Measurements from ENCODE around the gene CALML5. TPM values are rescaled to one million over a fixed set of nuclear protein-coding genes. Genes with fewer than 3 reads are reported as not detected.
A peak's percentile ranks its signal among the peaks of the same experiment; 100 is the strongest.

The CALML5 gene
- total RNA-seq, 1 donor from 2014 or later = not detected

DNA sequence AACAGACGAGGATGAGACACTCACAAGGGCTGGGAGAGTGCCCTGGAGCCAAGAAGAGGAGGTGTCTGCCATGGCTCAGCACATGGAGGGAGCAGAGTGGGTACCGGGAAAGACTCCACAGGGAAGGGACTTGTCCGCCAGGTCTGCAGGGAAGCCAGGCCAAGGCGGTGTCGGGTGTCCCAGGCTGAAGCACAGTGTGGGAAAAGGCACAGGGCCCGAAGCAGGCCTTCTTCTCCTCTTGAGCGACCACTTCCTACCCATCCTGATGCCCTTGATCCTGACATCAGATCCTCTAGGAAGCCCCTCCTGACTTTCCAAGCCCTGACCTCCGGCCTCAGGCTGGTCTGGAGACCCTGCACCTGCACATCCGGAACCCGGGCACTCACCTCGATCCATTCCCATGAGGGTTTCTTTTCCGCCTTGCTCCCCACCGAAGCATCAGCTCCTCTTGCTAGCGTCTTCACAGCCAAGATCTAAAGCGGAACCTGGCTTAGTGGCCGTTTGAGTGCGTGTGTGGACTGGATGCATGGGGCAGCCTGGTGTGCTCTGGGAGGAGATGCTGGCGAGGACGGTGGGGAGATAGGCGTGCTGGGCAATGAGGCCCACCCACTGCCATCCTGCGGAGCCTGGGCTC is 33.8 kb upstream of the CALML5 start:
- DNase-seq (ENCODE audit: low spot score) = no peak

DNA sequence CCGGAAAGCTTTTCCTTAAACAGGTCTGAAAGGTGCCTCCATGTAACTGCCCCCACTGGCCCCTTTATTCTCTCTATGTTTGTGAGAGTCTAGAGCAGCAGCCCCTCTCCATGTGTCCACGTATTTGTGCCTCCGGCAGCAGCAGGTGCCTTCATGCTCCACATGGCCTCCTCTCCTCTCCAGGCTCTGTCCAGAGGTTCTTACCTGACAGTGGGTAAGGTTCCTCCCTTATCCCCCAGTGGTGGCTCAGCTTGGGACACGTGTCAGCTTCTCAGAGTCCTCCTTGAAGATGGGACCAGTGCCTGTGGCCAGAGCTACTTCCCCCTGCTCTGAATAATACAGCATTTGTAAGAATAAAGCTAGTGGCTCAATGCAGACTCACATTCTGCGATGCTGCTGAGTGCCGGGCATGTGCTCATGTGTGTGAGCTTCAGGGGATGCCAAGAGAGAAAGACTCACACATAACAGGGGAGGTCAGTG is 33.3 kb upstream of the CALML5 start:
- DNase-seq (ENCODE audit: low spot score) = no peak

DNA sequence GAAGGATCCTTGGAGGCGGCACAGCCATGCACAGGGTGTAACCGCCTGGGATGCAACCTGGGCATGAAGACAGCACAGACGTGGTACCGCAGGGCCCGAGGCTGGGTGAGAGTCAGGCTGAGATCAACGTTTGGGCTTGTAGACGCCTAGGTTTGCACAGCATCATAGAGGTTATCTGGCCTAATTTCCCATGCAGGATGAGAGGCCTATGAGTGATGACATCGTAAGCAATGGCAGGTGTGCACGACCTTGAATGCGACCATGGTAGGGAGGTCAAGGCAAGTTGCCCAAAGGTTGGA is 32.9 kb upstream of the CALML5 start:
- no peak for DNase-seq (ENCODE audit: low spot score)

DNA sequence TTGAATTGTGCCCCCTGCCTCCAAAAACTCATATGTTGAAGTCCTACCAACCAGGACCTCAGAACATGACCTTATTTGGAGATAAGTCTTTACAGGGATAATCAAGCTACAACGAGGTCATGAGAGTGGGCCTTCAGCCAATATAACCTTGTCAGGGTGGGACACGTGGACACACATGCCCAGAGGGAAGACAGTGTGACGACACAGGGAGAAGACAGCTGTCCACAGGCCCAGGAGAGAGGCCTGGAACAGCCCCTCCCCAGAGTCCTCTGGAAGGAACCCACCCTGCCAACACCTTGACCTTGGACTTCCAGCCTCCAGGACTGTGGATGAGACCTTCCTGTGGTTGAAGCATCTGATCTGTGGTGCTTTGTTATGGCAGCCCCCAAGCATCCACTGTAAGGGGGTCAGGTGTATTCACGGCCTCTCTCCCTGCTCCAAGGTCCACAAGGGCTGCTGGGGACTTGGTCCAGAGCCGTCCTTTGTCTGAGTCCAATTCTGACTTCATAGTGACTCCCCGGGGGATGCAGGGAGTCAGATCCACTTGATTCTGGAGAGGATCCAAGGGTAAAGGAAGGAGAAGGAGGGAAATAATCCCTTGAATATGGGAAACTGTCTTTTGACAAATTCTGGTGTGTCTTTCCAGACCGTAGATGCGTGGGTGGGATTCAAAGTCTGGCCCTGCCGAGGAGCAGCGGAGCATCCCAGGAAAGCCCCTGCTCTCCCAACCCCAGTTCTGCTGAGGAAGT is 32.4 kb upstream of the CALML5 start:
- no peak for DNase-seq (ENCODE audit: low spot score)

DNA sequence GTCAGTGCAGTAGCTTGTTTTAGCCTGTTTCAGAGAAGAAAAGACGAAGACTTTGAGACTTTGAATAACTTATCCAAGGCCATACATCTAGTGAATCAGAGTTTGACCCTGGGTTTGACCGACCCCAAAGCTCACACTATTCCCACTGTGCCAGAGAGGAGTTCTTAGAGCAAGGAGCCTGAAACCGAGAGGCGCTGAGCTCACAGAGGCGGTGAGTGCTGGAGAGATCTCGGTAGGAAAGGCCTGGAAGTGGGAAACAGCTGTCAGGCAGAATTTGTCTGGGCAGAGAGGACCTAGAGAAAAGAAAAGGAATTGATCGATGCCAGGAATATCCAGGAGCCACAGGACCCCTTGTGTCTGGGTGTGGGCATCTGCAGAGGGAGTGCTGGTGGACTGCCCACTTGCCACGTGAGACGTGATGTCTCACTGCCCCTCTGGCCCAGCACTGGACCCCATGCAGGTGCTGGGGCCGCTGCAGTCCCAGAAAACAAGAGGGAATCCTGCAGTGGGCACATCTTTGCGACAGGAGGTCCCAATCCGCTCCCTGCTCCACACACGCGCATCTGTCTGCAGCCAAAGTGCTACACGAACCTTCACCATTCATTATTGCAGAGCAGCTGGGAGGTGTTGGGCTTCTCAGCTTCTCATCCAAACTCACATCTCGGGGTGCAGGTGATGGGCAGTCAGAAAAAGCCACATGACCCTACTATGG is 31.6 kb upstream of the CALML5 start:
- DNase-seq (ENCODE audit: low spot score) = no peak

DNA sequence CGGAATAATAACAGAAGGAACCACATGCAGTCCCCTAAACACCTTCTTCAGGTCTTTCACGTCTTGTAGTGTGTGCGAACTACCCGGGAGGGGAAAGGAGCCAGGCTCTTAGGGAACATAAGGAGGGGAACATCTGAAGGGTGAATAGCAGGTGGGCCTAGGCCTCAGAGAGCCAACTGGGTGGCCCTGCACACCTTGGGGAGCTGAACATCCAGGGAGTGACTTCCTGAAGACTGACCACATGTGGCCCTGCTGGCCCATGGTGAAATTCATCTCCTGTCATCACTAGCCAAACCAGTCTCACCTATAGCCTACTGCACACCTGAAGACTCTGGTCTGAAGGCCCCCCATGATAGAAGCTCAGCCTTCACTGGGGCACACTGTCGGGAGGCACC is 31.0 kb upstream of the CALML5 start:
- no peak for DNase-seq (ENCODE audit: low spot score)

DNA sequence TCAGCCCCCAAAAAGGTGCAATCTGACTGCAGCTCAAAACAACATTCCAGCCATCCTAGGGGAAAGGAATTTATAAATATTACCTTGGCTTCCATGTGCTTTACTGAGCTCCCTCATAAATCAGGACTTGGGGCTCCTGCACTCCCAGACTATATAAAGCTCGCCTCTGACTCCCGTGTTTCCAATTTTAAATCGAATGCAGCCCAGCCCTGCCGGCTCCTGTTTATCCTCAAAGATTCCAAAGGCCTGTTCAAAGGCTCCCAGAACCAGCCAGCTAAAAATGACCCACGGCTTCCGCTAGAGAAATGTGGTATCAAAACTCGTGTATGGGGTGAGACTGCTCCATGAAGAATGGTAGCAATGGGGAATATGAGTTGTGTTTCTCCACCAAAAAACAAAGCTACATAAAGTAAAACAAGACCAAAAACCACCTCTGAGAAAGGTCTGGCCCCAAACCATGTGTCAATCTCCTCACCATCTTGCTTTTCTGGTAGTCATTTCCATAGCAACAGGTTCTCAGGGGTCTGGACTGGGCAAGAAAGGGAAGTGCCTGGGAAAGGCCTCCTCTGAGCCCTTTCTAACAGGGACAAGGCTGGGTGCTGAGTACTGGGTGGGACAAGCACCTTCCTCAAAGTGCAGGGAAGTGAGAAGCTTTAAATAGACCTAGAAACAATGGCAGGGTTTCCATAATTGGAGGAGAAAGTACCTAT is 30.5 kb upstream of the CALML5 start:
- no peak for DNase-seq (ENCODE audit: low spot score)

DNA sequence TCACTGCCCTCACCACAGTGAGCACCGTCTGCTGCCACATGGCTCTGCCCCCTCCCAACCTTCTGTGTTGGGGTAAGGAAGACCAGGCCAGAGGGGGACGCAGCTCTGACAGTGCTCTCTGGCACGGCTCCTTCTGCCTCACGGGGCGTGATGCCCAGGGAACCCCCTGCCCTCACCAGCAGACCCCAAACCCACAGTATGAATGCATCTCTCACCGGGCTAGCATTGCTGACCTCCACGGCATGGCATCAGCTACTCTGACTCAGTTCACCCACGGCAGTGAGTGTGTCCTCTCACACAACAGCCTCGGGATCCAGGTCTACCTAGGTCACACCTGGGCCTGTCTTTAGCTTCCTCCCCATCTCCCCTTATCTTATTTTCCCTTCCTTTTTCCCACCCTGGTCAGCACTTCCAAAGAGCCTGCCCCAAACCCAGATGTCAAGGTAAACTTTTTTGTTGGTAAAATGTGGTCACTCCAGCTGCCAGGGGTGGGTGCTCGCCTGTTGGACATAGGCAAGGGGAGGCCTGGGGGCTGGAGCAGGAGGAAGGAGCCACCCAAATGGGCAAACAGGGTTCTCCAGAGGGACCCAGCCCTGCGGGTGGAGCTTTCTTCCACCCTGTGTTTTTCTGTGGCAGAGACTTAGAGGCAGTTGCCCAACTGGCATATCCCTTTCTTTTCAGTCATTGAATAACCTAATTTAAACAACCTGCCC is 29.8 kb upstream of the CALML5 start:
- DNase-seq (ENCODE audit: low spot score) = no peak

DNA sequence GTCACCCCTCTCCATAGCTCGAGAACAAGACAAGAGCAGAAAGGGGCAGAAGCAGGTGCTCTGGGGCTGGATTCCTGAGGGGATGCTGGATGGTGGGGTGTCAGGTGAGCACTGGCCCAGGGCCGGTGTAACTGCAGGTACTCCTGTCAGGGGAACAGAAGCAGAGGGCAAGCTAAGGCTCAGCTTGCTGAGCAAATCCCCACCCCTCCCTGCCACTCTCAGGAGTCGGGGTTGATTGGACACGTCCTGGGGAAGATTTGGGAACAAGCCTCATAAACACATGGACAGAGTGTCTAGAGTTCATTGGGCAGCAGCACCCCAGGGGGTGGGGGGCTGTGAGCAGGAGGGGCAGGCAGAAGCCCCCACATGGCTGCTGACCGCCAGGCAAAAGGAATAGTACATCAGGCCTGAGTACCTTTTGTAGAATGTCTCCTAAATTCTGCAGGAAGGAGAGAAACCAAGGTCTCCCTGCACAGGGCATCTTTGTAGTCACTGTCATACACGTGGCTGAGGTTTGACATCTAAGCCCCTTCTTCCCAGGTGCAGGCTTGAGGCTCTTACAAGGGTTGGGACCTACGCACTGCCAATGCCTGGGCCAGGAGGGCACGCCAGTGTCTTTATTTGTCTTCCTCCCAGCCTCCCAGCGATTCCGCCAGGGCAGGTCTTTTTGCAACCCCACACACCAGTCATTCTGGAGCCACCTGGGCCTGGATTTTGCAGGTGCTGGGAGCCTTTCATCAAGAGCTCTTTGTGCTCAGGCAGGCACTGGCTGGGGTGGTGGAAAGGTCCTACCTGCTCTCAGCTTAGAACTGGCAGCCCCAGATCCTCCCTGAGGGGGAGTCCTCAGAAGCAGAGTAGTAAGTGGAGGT is 28.2 kb upstream of the CALML5 start:
- DNase-seq (ENCODE audit: low spot score) = no peak

DNA sequence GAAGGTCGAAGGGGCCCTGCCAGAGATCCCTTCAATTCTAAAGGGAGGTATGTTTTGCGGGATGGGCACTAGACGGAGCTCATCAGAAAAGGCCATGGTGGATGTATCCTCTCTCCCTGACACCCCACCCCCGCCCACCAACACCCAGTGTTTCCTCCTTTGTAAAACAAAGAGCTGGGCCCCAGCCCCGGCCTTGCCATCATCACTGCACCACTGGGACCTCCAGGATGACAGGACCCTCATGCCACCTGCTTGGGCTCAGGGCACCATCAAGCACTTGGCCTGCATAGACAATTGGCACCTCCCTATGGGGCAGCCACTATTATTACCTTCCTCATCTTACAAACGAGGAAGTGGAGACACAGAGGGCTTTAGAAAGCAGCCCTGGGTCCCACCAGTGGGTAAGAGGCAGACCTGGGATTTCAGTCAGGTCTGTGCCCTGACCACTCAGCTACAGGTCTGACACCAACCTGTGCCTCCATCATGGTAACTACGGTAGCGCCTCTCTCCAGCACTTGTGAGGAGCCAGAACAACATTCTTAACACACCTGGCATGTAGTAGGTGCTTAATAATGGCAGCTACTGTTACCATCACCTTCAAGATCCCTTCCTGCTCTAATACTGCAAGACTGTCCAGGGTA is 27.4 kb upstream of the CALML5 start:
- no peak for DNase-seq (ENCODE audit: low spot score)

DNA sequence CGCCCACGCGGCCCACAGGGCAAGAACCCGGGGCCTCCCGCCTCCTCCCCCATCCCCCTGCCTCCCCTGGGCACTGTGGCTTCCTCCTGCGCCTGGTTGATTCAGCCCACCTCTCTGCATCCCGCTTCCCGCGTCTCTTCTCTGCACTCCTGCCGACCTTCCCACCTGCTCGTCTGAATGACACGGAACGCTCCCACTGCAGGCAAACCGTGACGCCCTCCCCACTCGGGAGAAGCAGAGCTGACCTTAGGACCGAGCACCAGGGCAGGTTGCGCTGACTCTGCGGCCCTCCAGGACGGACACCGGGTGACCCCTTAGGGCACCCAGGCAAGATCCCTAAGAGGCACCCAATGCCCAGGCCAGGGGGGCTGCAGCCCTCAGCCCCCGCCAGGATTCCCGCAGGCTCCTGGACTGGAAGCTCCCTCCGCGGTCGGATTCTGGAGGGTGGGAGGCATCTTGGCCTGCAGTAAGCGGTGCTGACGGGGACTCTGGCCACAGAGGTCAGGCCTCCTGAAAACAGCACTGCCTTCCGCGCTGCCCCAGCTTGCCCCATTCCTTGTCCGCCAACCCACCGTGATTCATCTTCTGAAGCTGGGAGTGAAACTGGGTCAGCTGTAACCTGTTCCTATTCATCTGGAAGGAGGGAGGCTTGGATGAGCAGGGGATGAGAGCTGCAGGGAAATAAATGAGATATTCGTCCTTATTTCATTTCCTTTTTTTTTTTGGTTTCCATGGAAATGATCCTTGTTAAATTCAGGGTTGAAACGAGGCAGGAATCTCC is 26.4 kb upstream of the CALML5 start:
- no peak for DNase-seq (ENCODE audit: low spot score)

DNA sequence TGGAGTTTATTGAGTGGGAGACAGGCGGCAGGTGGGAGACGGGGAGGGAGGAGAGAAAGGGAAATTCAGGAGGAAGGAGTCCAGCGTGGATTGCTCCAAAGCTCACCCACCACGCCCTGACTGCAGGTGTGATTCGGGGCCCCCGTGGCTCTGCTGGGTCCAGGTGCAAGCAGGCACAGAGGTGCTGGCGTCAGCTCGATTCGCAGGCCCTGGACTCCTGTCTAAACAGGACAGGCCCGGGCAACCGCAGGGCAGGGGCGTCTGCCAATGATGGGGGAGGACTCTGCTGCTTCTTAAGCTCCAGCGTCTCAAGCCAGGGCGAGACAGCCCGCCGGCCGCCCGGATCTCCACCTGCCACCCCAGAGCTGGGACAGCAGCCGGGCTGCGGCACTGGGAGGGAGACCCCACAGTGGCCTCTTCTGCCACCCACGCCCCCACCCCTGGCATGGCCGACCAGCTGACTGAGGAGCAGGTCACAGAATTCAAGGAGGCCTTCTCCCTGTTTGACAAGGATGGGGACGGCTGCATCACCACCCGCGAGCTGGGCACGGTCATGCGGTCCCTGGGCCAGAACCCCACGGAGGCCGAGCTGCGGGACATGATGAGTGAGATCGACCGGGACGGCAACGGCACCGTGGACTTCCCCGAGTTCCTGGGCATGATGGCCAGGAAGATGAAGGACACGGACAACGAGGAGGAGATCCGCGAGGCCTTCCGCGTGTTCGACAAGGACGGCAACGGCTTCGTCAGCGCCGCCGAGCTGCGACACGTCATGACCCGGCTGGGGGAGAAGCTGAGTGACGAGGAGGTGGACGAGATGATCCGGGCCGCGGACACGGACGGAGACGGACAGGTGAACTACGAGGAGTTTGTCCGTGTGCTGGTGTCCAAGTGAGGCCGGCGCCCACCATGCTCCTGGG is 25.5 kb upstream of the CALML5 start, which contains the start of gene CALML3:
TSS of gene CALML3 (plus strand) at position 321 of the 920 bp plus-strand sequence. CDS start at position 446, 125 bp downstream.
- no peak for DNase-seq (ENCODE audit: low spot score)

DNA sequence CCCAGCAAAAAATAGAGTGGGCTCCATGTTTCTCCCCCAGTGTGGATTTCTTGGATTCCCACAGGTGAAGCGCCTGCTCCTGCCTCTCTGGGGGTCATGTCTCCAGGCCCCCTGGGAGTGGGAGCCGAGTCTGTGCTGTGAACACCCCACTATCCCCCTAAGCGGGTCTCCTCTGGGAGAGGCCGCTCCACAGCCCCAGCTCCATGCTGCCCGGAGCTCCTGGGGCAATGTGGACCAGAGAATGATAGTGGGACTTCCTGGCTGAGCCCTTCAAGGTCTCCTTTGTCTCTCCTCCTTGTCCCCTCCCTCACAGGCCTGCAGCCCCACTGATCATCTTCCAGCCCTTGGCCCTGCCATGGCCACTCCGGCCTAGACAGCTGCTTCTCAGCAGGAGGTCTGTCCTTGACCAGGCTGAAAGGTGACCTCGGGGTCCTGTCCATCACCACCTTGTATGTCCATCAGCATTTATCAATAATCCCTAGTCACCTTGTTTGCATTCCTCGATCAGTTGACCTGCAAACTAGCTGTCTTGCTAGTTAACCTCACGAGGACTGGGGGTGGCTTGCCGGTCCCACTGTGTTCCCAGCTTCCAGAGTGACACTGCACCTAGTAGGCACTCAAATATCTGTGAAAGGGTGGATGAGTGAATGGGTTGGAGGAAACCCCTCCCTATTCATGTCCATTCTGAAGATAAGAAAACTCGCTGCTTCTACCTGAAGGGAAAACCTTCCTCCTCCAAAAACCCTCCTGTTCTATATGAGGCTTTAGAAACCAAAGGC is 24.6 kb upstream of the CALML5 start:
- no peak for DNase-seq (ENCODE audit: low spot score)

DNA sequence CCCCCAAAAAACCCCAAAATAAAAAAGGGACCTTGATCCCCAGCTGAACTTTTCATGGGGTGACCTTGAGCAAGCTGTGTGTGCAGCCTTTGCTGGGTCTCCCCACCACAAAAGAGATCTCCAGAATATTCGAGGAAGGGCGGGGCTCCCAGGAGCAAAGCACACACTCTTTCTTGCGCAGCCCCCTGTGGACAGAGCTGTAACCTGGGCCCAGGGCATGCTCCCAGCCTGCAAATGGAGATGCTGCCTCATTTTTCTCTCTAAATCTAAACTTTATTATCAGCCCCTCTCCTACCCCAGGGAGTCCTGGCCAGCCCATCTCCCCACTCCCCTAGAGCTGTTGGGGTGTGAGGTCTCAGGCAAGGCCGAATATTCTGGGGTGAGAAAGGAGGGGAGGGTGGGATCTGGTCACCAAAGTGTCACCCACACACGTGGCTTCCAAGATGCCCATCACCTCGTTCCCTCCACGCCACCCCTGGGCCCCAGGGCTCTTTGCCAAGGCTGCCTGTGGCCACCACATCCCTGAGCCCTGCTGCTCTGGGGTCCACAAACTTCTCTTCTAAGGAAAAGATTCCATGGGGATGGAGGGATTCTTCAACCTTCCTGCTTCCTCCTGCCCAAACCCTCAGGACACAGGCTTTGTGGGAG is 23.7 kb upstream of the CALML5 start:
- no peak for DNase-seq (ENCODE audit: low spot score)

DNA sequence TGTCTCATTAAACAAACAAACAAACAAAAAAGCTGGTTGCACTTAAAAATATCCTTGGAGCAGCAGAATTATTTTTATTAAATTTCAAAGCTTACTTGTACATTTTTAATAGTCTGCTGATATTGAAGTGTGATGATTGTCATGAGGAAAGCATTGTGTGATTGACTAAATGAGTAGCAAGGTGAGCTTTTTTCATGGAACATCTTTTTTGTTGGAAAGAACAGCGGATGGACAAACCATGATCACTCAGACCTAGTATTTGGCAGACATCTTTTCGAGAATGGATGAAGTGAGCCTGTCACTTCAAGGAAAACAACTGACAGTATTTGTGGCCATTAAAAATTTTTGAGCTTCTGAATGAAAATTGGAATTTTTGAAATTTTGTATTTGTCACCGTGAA is 19.7 kb upstream of the CALML5 start:
- no peak for DNase-seq (ENCODE audit: low spot score)

DNA sequence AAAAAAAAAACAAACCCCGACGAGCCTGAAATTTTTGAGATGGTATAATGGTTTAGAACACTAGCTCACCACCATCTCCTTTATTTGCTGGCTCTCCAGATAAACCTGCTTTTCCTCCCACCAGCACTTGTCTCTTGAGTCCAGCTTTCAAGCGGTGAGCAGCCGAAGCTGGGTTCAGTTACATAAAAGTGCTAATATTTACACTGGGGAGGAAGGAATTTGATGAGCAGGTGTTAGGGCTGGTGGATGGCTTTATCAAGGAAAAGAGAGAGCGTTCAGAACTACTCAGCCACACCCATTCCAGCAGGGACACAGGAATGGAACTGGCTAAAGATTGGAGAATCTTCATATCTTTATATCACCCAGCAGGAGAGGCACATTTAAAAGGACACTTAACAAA is 18.8 kb upstream of the CALML5 start:
- DNase-seq (ENCODE audit: low spot score) = peak; percentile 37

DNA sequence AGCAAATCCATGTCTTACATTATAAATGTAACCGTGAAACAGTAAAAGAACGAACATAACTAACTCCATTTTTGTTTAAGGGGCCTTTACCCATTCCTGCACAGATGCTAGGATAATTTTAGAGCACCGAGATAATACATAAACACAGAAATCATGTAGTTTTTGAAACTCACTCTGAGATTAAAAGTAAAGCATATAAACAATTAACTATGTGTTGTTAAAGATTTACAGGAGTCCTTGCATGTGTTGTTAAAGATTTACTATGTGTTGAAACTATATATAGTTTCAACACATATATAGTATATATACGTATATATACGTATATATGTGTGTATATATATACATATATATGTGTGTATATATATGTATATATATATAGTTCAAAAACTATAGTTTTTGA is 18.2 kb upstream of the CALML5 start:
- no peak for DNase-seq (ENCODE audit: low spot score)
